Activated CD8-positive, alpha-beta memory T cell treated with anti-CD3 and anti-CD28 coated beads for 36 hours (primary cell): ENCODE measurements around the gene SAXO1. TPM values are rescaled to one million over a fixed set of nuclear protein-coding genes. Genes with fewer than 3 reads are reported as not detected.
"Not testable (repeated sequence)": the region's sequence is repeated elsewhere in the genome, so short reads cannot be mapped to it uniquely, and the experiment has no call there.

Experiments used
- CTCF ChIA-PET: fragments of 350-600 bp; sonication (Branson Sonifier 250); formaldehyde crosslinking; loops from one replicate; lab custom pipeline; 2021; ENCODE audit warnings: antibody characterized with exemption; lab: Charles Lee
- POLR2A ChIA-PET: fragments of 350-600 bp; sonication (Branson Sonifier 250); formaldehyde crosslinking; loops from one replicate; lab custom pipeline; 2021; ENCODE audit warnings: antibody characterized with exemption; lab: Charles Lee
- total RNA-seq, 2 experiments: library from RNA; stranded (reverse); gene quantifications; one replicate each; pipeline ENCODE4 v1.2.3, GENCODE V29; 2021

The SAXO1 gene
- total RNA-seq, 2 experiments from 2014 or later, result 0.23 TPM; not detected in 1

- CTCF ChIA-PET, result no interaction called here
- POLR2A ChIA-PET, result interaction anchor here (0.6 to 0.7 kb wide), 2 partner anchors 11 to 1054 kb away, joined by 3 read pairs; no protein-coding TSS in a partner anchor
Observed at GRCh38 chr9:18976709-18977531, 56.1 kb downstream of the SAXO1 start.

GRCh38 chr9:18976221-18976708 lies 56.7 kb downstream of the SAXO1 start:
- ChIA-PET CTCF (no interaction called here), POLR2A (interaction anchor here (0.6 to 0.7 kb wide), 2 partner anchors 10 to 1053 kb away, joined by 3 read pairs; no protein-coding TSS in a partner anchor)

DNA sequence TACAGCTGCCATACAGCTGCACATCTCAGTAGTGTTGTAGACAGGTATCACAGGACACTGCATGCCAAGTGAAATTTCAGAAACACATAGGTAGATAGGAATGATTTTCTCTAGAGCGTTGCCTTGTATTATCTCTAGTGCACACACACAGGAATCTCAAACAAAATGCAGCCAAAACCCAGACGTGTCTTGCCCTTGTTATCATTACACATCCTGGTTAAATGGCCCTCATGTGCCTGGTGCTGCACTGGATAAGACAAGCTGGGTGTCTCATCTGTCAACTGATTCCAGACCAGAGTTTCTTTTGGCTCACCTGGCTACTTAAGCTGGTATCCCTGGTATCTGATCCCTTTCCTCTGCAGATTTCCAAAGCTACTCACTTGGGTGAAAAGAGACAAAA lies 59.7 kb downstream of the SAXO1 start:
- POLR2A ChIA-PET, result no interaction called here
- CTCF ChIA-PET, result no interaction called here

DNA sequence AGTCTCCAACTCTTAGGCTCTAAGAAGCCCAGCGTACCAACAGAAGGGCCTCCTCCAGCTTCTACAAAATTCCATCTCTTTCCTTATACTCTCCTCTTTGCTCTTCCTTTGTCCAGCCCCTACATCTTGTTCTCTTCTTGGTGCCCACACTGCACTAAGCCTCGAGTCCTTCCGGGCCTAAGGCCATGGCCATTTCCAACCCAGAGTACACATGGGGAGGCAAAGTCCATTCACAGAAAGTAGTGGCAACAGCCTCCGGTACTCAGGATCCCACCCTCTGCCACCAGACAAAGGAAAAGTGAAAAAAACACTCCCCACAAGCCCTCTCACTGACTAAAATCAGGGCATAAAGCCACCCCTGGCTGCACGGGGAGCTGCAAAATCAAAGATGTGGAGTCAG lies 60.3 kb downstream of the SAXO1 start:
- ChIA-PET POLR2A (no interaction called here), CTCF (no interaction called here)

GRCh38 chr9:18971909-18972308 lies 61.1 kb downstream of the SAXO1 start:
- POLR2A ChIA-PET, result no interaction called here
- CTCF ChIA-PET, result no interaction called here

- CTCF ChIA-PET, result no interaction called here
- POLR2A ChIA-PET, result no interaction called here
Observed at GRCh38 chr9:18971404-18971803, 61.6 kb downstream of the SAXO1 start.

- CTCF ChIA-PET, result no interaction called here
- POLR2A ChIA-PET, result no interaction called here
Observed at GRCh38 chr9:18970393-18970792, 62.6 kb downstream of the SAXO1 start.

DNA sequence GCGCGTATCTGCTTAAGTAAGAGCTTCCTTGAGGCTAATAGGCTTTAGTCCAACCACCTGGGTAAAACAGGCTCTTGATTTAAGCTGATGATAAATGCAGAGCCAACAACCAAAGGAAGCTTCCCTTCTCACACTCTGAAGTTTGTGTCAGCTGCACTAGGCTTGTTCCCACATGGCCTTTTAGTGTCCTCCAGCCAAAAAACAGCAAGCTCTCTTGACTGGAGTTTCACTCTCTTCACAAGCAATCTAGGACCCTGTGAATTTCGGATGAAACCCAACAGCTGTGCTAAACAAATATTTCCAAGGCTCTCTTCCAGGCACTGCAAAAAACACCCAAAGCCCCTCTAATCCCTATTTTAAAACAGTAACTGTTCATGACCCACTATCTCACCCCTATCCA lies 63.9 kb downstream of the SAXO1 start:
- ChIA-PET POLR2A (no interaction called here), CTCF (no interaction called here)

DNA sequence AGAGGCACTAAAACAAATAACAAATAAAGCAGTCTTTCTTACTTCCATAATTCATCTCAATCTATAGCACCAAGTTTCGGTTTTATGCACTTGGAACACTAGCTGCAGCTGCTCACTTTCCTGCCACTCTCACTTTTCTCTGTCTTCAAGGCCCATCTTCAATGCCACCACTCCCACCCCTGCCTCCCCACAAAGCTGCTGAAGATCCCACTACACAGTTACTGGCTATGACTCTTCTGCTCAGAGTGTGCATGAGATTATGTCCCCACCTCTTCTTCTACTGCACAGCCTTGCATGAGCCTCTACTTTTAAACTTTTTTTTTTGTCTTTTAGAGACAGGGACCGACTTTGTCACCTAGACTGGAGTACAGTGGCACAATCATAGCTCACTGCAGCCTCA lies 77.4 kb downstream of the SAXO1 start:
- ChIA-PET POLR2A (no interaction called here), CTCF (no interaction called here)

DNA sequence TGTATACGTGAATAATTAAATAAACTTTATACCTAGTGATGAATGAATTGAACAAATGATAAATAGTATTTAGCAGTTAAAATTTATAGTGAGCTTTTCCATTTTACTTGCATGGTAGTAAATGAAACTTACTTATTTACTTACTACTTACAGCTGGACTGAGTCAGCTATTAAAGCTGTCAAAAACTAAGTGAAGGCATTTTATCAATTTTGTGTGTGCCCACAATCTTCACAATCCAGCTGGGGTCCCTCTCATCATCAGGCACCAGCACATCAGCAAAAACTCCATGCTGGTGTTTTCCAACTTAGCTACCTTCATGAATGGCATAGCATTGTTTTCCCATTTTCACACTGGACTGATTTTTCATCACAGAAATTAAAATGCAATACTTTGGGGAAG lies 81.1 kb downstream of the SAXO1 start:
- CTCF ChIA-PET, result no interaction called here
- POLR2A ChIA-PET, result no interaction called here

DNA sequence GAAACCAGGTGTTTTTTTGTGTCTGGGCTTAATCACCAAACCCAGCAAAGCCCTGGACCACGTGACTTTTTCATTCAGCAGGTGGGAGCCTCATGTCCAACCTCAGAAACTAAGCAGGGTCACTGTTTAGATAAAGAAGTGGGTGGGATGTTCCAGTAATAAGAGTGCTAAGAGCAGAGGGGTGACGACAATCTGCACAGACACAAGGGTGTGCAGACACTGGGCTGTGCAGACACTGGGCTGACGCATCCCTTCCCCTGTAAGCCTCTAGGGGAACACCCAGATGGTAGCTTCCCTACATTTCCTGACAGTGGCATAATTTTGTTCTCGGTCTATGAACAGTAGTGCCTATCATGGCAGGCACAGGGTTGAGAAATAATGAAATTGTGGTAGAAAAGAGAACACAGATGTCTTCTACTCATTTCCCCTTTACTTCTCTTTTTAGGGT lies 85.1 kb downstream of the SAXO1 start:
- POLR2A ChIA-PET, result no interaction called here
- CTCF ChIA-PET, result no interaction called here

- ChIA-PET POLR2A (no interaction called here), CTCF (no interaction called here)
Observed at GRCh38 chr9:18942801-18943200, 90.2 kb downstream of the SAXO1 start.

DNA sequence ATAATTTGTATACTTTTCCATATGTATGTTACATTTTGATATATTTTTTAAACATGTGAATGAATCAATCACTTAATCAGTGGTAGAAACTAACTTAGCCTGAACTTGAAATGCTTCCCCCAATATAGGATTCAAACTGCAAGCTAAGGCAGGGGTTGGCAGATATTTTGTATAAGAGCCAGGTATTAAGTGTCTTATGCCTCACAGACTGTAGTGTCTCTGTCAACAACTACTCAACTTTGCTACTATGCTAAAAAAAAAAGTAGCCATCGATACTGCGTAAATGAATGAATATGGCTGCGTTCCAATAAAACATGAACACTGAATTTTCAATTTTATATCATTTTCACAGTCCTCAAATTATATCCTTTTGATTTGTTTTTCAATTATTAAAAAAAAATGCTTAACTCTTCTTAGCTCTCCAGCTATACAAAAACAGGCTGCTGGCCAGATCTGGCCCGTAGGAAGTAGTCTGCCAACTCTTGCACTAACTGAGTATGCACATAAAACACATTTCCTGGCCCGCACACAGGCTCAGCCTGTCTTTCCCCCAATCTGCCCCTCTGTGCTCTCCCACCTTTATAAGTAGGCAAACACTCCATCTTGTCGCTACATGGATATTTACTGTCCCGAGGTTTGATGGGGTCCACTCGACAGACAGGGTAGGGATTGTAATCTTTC lies 91.8 kb downstream of the SAXO1 start:
- ChIA-PET POLR2A (no interaction called here), CTCF (no interaction called here)

DNA sequence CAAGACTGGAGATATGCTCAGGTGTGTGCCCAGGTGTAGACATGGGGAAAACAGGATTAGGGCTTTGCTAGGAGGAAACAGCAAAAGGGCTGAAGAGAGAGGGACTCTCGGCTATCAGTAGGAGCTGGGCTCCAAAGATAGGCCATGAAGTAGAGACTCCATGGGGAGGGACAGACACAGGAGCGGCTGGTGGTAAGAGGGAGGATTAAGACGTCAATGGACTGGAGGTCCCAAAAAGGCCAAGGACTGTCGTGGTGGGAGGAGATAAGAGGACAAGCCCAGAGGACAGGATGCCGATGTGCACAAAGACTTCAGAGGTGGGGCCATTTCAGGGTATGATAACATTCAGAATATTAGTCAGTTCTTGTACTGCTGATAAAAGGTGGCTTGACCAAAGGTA lies 93.1 kb downstream of the SAXO1 start:
- ChIA-PET POLR2A (no interaction called here), CTCF (no interaction called here)

- ChIA-PET POLR2A (no interaction called here), CTCF (no interaction called here)
Observed at GRCh38 chr9:18936094-18936871, 96.7 kb downstream of the SAXO1 start.

DNA sequence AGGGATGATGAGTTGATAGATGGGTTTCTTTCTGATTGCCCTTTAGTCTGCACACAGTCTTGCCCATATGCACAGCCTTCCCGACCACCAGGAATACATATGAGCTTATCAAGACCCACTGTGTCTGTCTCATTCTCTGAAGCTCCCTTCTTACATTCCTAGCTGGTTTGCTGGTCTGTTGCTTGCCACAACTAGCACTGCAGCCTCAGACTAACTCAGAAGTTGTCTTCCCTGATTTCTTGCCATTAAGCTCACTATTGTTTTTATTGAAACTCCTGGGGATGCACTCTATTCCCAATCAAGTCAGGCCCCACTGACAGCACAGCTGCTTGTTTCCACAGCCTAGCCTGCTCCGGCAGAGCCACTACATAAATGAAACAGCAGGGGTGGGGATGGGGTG lies 97.5 kb downstream of the SAXO1 start:
- CTCF ChIA-PET, result no interaction called here

GRCh38 chr9:18930611-18931010 lies 102.4 kb downstream of the SAXO1 start:
- CTCF ChIA-PET, POLR2A ChIA-PET: not testable (repeated sequence)

More for the DNA sequence above, 97.5 kb downstream of the SAXO1 start:
- POLR2A ChIA-PET, result no interaction called here

DNA sequence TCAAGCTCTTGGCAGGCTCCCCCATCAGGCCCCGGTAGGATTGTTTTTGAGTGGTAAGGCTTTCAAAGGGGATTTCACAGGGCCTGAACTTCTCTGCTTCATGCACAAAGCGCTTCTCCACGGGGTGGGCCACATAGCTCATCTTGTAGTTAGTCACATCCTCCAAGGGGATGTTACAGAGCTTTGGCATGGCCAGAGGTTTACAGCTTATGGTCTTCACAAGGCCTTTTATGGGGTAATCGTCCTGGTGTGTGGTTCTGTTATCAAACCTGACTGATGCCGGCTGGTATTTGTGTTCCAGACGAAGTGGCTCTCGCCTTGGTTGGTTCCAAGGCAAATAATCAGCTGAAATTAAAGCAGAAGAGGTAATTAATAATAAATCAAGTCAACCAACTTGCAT lies 104.3 kb downstream of the SAXO1 start:
- CTCF ChIA-PET, result no interaction called here
- POLR2A ChIA-PET, result no interaction called here

DNA sequence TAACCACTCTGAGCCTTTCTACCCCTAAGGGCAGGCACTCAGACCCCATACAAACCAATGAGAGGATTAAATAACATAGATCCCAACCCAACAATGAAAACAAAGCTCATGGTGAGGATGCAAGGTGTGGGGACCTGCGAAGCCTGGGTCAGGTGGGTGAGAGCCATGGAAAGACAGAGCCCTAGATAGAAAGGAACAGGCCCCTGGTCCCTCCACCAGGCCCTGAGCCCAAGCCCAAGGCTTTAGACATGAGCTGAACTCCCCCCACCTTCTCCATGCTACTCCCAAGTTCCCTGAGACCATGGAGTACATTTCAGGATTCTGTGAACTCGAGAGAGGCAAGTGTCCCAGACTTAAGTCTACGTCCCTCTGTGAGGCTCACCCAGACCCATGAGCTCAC lies 106.5 kb downstream of the SAXO1 start:
- ChIA-PET CTCF (no interaction called here), POLR2A (no interaction called here)

DNA sequence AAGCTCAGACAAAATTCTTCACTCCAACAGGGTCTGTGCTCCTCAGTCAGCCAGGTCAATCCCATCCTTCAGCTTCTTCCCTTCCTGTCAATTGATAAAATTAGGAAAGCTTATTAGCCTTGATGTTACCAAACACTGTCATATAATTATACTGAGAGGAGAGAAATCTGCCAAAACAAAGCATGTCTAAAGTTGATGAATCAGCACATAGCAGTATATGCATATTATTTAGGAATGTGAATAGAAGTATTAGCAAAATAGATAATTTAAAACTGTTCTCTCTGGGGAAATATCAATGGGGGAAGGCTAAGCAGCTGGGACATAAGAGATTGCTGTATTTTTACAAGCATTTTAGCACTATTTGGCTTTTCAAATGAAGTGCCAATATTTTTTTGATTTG lies 107.1 kb downstream of the SAXO1 start:
- ChIA-PET POLR2A (no interaction called here), CTCF (no interaction called here)
